HG03139 (cell line): Measurements from ENCODE around the gene EMB.
"Not testable (repeated sequence)": the region's sequence is repeated elsewhere in the genome, so short reads cannot be mapped to it uniquely, and the experiment has no call there.

Source experiments
- ATAC-seq: cut with Tn5 transposase; IDR thresholded peaks from one replicate; pipeline ENCODE4 v1.9.1; 2021; ENCODE audit not compliant: unreplicated experiment

The EMB gene, protein sequence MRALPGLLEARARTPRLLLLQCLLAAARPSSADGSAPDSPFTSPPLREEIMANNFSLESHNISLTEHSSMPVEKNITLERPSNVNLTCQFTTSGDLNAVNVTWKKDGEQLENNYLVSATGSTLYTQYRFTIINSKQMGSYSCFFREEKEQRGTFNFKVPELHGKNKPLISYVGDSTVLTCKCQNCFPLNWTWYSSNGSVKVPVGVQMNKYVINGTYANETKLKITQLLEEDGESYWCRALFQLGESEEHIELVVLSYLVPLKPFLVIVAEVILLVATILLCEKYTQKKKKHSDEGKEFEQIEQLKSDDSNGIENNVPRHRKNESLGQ

GRCh38 chr5:50440651-50441492 is at the start of gene EMB:
TSS of gene EMB (minus strand) at chr5:50441288. CDS start at chr5:50441151, 137 bp downstream.
- peak; percentile 67 for ATAC-seq

- ATAC-seq, result not testable (repeated sequence)
Observed at GRCh38 chr5:50489491-50489890, 48.4 kb upstream of the EMB start.

GRCh38 chr5:50478790-50479189 is 37.7 kb upstream of the EMB start:
- ATAC-seq, result not testable (repeated sequence)

- peak; percentile 99 for ATAC-seq
Observed at GRCh38 chr5:50476549-50476948, 35.5 kb upstream of the EMB start.

DNA sequence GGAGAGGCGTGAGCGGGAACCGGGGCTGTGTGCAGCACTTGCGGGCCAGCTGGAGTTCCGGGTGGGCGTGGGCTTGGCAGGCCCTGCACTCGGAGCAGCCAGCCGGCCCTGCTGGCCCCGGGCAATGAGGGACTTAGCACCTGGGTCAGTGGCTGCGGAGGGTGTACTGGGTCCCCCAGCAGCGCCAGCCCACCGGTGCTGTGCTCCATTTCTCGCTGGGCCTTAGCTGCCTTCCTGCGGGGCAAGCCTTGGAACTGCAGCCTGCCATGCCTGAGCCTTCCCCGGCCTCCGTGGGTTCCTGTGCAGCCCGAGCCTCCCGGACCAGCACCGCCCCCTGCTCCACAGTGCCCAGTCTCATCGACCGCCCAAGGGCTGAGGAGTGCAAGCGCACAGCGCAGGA is 23.9 kb upstream of the EMB start:
- ATAC-seq, result not testable (repeated sequence)

GRCh38 chr5:50463726-50464125 is 22.6 kb upstream of the EMB start:
- no peak for ATAC-seq

DNA sequence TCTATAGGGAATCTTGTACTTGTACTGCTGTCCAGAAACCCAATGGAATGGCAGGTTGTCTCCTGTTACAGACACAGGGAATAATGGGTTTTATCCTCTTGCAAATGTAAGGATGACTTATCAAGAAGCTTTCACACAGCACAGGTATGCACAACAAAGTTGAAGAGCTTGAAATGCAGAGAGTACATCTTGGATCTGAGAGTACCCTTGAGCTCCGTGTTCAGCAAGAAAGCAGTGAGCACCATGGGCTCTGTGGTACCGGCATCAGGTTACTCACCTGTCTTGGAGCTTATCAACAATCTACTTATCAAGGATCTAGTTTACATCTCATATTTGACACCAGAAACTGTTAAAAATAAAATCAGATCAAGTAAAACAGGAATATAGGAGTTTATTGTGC is 22.0 kb upstream of the EMB start:
- ATAC-seq, result no peak

DNA sequence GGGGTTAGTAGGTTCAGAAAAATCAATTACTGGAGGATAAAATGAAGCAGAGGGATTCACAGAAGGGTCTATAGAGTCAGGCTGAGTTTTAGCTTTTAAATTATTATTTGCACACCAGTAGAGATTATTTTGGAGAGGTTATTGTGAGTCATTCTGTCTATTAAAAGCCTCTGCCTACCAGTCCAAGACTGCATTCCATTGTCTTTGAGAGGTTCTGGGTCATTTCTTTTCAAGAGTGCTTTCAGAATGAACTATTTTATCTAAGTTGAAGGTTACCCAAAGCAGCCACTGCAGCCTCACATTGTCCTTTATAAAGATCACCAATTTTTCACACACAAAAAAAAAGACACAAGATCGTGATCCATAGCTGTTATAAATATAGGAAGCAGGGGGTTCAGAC is 21.5 kb upstream of the EMB start:
- ATAC-seq, result not testable (repeated sequence)

GRCh38 chr5:50458372-50458771 is 17.3 kb upstream of the EMB start:
- ATAC-seq, result not testable (repeated sequence)

GRCh38 chr5:50449241-50449640 is 8.2 kb upstream of the EMB start:
- not testable (repeated sequence) for ATAC-seq

- no peak for ATAC-seq
Observed at GRCh38 chr5:50447941-50448340, 6.9 kb upstream of the EMB start.

GRCh38 chr5:50447228-50447627 is 6.1 kb upstream of the EMB start:
- no peak for ATAC-seq

GRCh38 chr5:50445296-50445949 is 4.3 kb upstream of the EMB start:
- peak; percentile 60 for ATAC-seq

DNA sequence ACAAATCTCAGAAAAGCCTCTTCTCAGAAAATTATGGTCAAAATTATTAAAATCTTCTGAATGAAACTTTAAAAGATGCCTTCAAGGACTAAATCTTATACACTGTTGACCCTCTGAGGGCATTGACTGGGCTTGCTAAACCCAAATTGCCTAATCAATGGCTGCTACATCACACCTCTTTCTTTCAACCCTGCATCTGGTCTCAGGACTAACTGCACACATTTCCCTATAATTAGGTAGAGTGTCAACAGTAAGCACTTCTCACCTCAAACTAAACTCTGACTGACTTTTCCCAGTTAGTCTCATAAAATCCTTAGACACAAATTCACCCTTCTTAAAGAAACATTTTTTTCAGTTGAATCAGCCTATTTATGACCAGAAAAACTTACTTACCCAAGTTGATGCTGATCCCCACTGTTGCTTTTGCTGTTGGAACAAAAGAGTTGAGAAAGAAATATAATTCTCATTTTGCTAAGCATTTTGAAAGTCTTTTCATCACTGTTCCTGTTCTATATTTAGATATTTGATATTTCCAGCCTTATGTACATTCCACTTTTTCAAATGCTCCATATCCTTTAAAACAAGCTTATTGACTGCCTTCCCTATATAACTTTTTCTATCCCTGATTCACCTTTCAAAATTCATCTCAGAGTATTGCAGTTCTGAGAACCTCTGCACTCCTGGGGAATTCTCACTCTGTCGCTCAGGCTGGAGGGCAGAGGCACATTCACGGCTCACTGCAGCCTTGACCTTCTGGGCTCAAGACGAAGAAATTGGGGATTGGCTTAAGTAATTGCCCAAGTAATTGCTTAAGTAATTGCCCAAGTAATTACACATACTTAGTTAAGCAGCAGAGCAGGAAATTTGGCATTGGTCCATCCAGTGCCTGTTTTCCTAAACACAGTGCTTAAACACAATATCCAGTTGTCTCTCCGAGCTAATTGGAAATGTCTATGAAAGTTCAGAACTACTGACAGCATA is 1.8 kb upstream of the EMB start:
- ATAC-seq, result not testable (repeated sequence)

- ATAC-seq, result no peak
Observed at GRCh38 chr5:50441493-50441955, 436 bp upstream of the EMB start.

GRCh38 chr5:50439221-50439620 is 1.9 kb downstream of the EMB start:
- no peak for ATAC-seq

DNA sequence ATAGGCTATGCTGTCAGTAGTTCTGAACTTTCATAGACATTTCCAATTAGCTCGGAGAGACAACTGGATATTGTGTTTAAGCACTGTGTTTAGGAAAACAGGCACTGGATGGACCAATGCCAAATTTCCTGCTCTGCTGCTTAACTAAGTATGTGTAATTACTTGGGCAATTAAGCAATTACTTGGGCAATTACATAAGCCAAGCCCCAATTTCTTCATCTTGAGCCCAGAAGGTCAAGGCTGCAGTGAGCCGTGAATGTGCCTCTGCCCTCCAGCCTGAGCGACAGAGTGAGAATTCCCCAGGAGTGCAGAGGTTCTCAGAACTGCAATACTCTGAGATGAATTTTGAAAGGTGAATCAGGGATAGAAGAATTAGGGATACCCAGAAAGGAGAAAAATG is 3.0 kb downstream of the EMB start:
- ATAC-seq, result not testable (repeated sequence)

GRCh38 chr5:50435168-50435567 is 5.9 kb downstream of the EMB start:
- ATAC-seq, result no peak

GRCh38 chr5:50431133-50431904 is 9.8 kb downstream of the EMB start:
- ATAC-seq, result not testable (repeated sequence)
